A673 (cell line): ENCODE results near the gene CARS2. TPM values are rescaled to one million over a fixed set of nuclear protein-coding genes. Genes with fewer than 3 reads are reported as not detected.

Experiments used
- BruUV-seq: library from RNA; stranded (reverse); fragments of 400-500 nt; replicated peaks from 2 replicates; lab custom pipeline; 2021; lab: Mats Ljungman, UMichigan
- CTCF ChIA-PET: fragments of 300-600 bp; sonication (Branson Sonifier 250); formaldehyde crosslinking; loops from one replicate; lab custom pipeline; 2022; ENCODE audit warnings: antibody characterized with exemption; lab: Charles Lee
- POLR2A ChIA-PET: fragments of 300-600 bp; sonication (Branson Sonifier 250); formaldehyde crosslinking; loops from one replicate; lab custom pipeline; 2022; ENCODE audit warnings: antibody characterized with exemption; ENCODE audit not compliant: low non-redundant PET; lab: Charles Lee
- DNase-seq: peaks from one replicate; pipeline ENCODE4 v3.0.0-alpha.2; 2015; ENCODE audit warnings: low spot score
- H3K27ac ChIP-seq: fragments of 200-600 bp; sonication (generic); 2 replicates; pipeline ENCODE4 v1.5.1; 2016; ENCODE audit warnings: mixed run types, low read depth, mild to moderate bottlenecking, mixed read lengths, antibody characterized with exemption, low read length; ENCODE audit not compliant: poor library complexity, severe bottlenecking
- H3K27me3 ChIP-seq: fragments of 200-600 bp; sonication (generic); replicated peaks from 2 replicates; pipeline ENCODE4 v1.6.1; 2017; ENCODE audit warnings: mixed run types, low read depth, mild to moderate bottlenecking, mixed read lengths, antibody characterized with exemption, low read length; ENCODE audit not compliant: insufficient read depth, poor library complexity
- H3K36me3 ChIP-seq: fragments of 200-600 bp; sonication (generic); 2 replicates; pipeline ENCODE4 v1.6.1; 2016; ENCODE audit warnings: mixed run types, mild to moderate bottlenecking, mixed read lengths, antibody characterized with exemption, low read length; ENCODE audit not compliant: insufficient read depth, poor library complexity, severe bottlenecking
- H3K4me1 ChIP-seq: fragments of 200-600 bp; sonication (generic); 2 replicates; pipeline ENCODE4 v1.6.1; 2017; ENCODE audit warnings: mixed run types, mild to moderate bottlenecking, mixed read lengths, antibody characterized with exemption, low read length; ENCODE audit not compliant: insufficient read depth, poor library complexity, severe bottlenecking
- H3K4me3 ChIP-seq: fragments of 200-600 bp; sonication (generic); 2 replicates; pipeline ENCODE4 v1.5.1; 2016; ENCODE audit warnings: low read depth, mixed run types, mild to moderate bottlenecking, mixed read lengths, low read length; ENCODE audit not compliant: poor library complexity, severe bottlenecking
- H3K9me3 ChIP-seq: fragments of 200-600 bp; sonication (generic); 2 replicates; pipeline ENCODE4 v1.6.1; 2016; ENCODE audit warnings: mixed run types, low read depth, mild to moderate bottlenecking, mixed read lengths, antibody characterized with exemption, low read length; ENCODE audit not compliant: poor library complexity, severe bottlenecking
- CTCF ChIP-seq: fragments of 300-800, 200-600 bp; sonication (generic); conservative IDR thresholded peaks from 2 replicates; pipeline ENCODE4 v1.5.1; 2017; ENCODE audit warnings: low read depth, mild to moderate bottlenecking, antibody characterized with exemption, low read length, moderate library complexity, mixed read lengths
- EZH2 ChIP-seq: fragments of 200-600 bp; sonication (generic); IDR thresholded peaks from 2 replicates; pipeline ENCODE4 v1.6.1; 2017; ENCODE audit warnings: borderline replicate concordance, low read depth, mild to moderate bottlenecking, mixed read lengths, antibody characterized with exemption, low read length; ENCODE audit not compliant: poor library complexity, severe bottlenecking
- intact Hi-C: fragments of 100-400 bp; cut with micrococcal nuclease; formaldehyde crosslinking; loops from one replicate; pipeline ENCODE4 v1.10.0; 2022; ENCODE audit not compliant: unreplicated experiment
- total RNA-seq: library from RNA; stranded (reverse); gene quantifications from 2 replicates; pipeline ENCODE4 v1.2.3, GENCODE V29; 2021

CARS2 gene
- total RNA-seq, 1 experiment from 2014 or later = 71.4 TPM

- TF ChIP-seq EZH2 (no peak), CTCF (no peak)
- intact Hi-C loops = no loop called here
- POLR2A ChIA-PET = no interaction called here
- Histone ChIP-seq H3K4me3 (no peak overlapping the region), H3K36me3 (no peaks in the 10 kb centered on the region), H3K27ac (no peak overlapping the region), H3K27me3 (no peaks in the 10 kb centered on the region), H3K4me1 (no peaks in the 10 kb centered on the region), H3K9me3 (no peaks in the 10 kb centered on the region)
- CTCF ChIA-PET = no interaction called here
- DNase-seq = no peak
- no TSS peak for BruUV-seq
Measured at GRCh38 chr13:110743687-110744086, 37.8 kb upstream of the CARS2 start.

GRCh38 chr13:110737555-110737954 lies 31.6 kb upstream of the CARS2 start:
- ChIA-PET CTCF (no interaction called here), POLR2A (no interaction called here)
- Histone ChIP-seq H3K9me3 (no peaks in the 10 kb centered on the region), H3K4me3 (no peak overlapping the region), H3K36me3 (no peaks in the 10 kb centered on the region), H3K4me1 (no peaks in the 10 kb centered on the region), H3K27me3 (no peaks in the 10 kb centered on the region), H3K27ac (no peak overlapping the region)
- DNase-seq = no peak
- no TSS peak for BruUV-seq
- intact Hi-C loops = no loop called here
- no peak for TF ChIP-seq EZH2
- no peak for TF ChIP-seq CTCF

GRCh38 chr13:110734561-110734960 lies 28.6 kb upstream of the CARS2 start:
- DNase-seq = no peak
- Histone ChIP-seq H3K27ac (no peak overlapping the region), H3K9me3 (no peaks in the 10 kb centered on the region), H3K27me3 (no peaks in the 10 kb centered on the region), H3K4me1 (no peaks in the 10 kb centered on the region), H3K36me3 (no peaks in the 10 kb centered on the region), H3K4me3 (no peak overlapping the region)
- ChIA-PET CTCF (no interaction called here), POLR2A (no interaction called here)
- TF ChIP-seq CTCF (no peak), EZH2 (no peak)
- intact Hi-C loops = no loop called here
- no TSS peak for BruUV-seq
